K562 (cell line): ENCODE measurements around the gene PLCB4. TPM values are rescaled to one million over a fixed set of nuclear protein-coding genes. Genes with fewer than 3 reads are reported as not detected.

ENCODE experiments used
- ATAC-seq: fragments of 200-7000 bp; cut with Tn5 transposase; 3 replicates; pipeline ENCODE4 v1.9.1; 2020; ENCODE audit warnings: moderate library complexity
- BruUV-seq: library from RNA; stranded (reverse); fragments of 400-500 nt; replicated peaks from 2 replicates; lab custom pipeline; 2021; lab: Mats Ljungman, UMichigan
- CTCF ChIA-PET: fragments of 300-600 bp; formaldehyde crosslinking; extraction: SDS; loops from one replicate; lab custom pipeline; 2021; ENCODE audit warnings: low intra/inter-chr PET ratio; lab: Yijun Ruan, JAX
- POLR2A ChIA-PET: fragments of 300-600, 350-650 bp; sonication (Branson Sonifier 250); formaldehyde crosslinking; extraction: SDS; loops from one replicate; lab custom pipeline; 2021; ENCODE audit warnings: antibody characterized with exemption, inconsistent platforms; lab: Yijun Ruan, JAX
- DNase-seq, 4 experiments: peaks; one replicate each; pipeline versions ENCODE4 v3.0.0 to v3.0.0-alpha.2; 2011 to 2018; ENCODE audit warnings: low spot score in 3 of 4, mixed read lengths in 3 of 4; ENCODE audit errors: extremely low read depth in 1 of 4
- FAIRE-seq: peaks from 2 replicates; lab custom pipeline; 2011; peaks lifted over from hg19 to GRCh38; lab: Jason Lieb, UNC
- H2AFZ ChIP-seq: 2 replicates; pipeline ENCODE4 v1.6.0; 2011; ENCODE audit warnings: low read depth, low read length, control low read depth, inconsistent platforms
- H3K27ac ChIP-seq: fragments of 200-600 bp; 3 replicates; pipeline ENCODE4 v1.8.0; 2011; ENCODE audit warnings: low read depth, mild to moderate bottlenecking, control low read depth, inconsistent platforms, low read length, moderate library complexity, mixed read lengths; ENCODE audit errors: extremely low read depth
- H3K27me3 ChIP-seq, 2 experiments: fragments of 300-600 bp in 1 of 2; 2 replicates in 1 of 2; 3 replicates in 1 of 2; pipeline versions ENCODE4 v1.6.0 to v1.8.0; 2011; ENCODE audit warnings: inconsistent platforms in 2 of 2, low read length in 2 of 2, mild to moderate bottlenecking in 1 of 2, mixed read lengths in 1 of 2, moderate library complexity in 1 of 2; ENCODE audit not compliant: control insufficient read depth in 2 of 2, insufficient read depth in 2 of 2
- H3K36me3 ChIP-seq: fragments of 300-600 bp; 3 replicates; pipeline ENCODE4 v1.8.0; 2011; ENCODE audit warnings: mild to moderate bottlenecking, low read length, inconsistent platforms; ENCODE audit not compliant: control insufficient read depth, insufficient read depth
- H3K4me1 ChIP-seq, 2 experiments: fragments of 200-600 bp in 1 of 2; replicated peaks in 1 of 2; 2 replicates in 1 of 2; 3 replicates in 1 of 2; pipeline versions ENCODE4 v1.5.1 to v1.8.0; 2011; ENCODE audit warnings: inconsistent platforms in 2 of 2, low read length in 2 of 2, mild to moderate bottlenecking in 1 of 2, mixed read lengths in 1 of 2, moderate library complexity in 1 of 2; ENCODE audit not compliant: control insufficient read depth in 2 of 2, insufficient read depth in 2 of 2
- H3K4me2 ChIP-seq: 2 replicates; pipeline ENCODE4 v1.6.1; 2011; ENCODE audit warnings: low read length, control low read depth, inconsistent platforms, mixed read lengths; ENCODE audit not compliant: insufficient read depth
- H3K4me3 ChIP-seq: fragments of 200-600 bp; sonication (generic), shearing (Covaris generic); 2 replicates; pipeline ENCODE4 v1.5.1; 2016; ENCODE audit warnings: control low read depth, inconsistent platforms
- H3K79me2 ChIP-seq: fragments of 200-600 bp; 3 replicates; pipeline ENCODE4 v1.8.0; 2011; ENCODE audit warnings: low read length, inconsistent platforms; ENCODE audit not compliant: control insufficient read depth, insufficient read depth
- H3K9ac ChIP-seq, 2 experiments: 2 replicates each; pipeline versions ENCODE4 v1.6.0 to v1.6.1; 2011; ENCODE audit warnings: low read depth in 2 of 2, low read length in 2 of 2, control low read depth in 1 of 2, inconsistent platforms in 1 of 2, mild to moderate bottlenecking in 1 of 2, mixed read lengths in 1 of 2; ENCODE audit not compliant: insufficient read depth in 1 of 2
- H3K9me1 ChIP-seq: one replicate; pipeline ENCODE4 v1.6.0; 2011; ENCODE audit warnings: inconsistent platforms, mild to moderate bottlenecking, low read length, moderate library complexity; ENCODE audit not compliant: control insufficient read depth, insufficient read depth
- H3K9me3 ChIP-seq: replicated peaks from 2 replicates; pipeline ENCODE4 v1.5.1; 2011; ENCODE audit warnings: low read depth, low read length, inconsistent platforms; ENCODE audit not compliant: control insufficient read depth, insufficient read depth
- H4K20me1 ChIP-seq: replicated peaks from 2 replicates; pipeline ENCODE4 v1.6.1; 2011; ENCODE audit warnings: low read length, inconsistent platforms, mixed read lengths; ENCODE audit not compliant: control insufficient read depth, insufficient read depth
- NCOA6 ChIP-seq: fragments of 450-650 bp; IDR thresholded peaks from 2 replicates; pipeline ENCODE4 v1.6.1; 2017; ENCODE audit warnings: mild to moderate bottlenecking
- PHTF2 ChIP-seq: fragments of 250-450 bp; sonication (Bioruptor Pico); IDR thresholded peaks from 2 replicates; pipeline ENCODE4 v1.5.0; 2021; ENCODE audit warnings: mild to moderate bottlenecking
- SPI1 ChIP-seq: IDR thresholded peaks from 2 replicates; pipeline ENCODE4 v1.6.1; 2011; ENCODE audit warnings: low read depth, low read length, control low read depth, borderline replicate concordance
- ZNF311 ChIP-seq: fragments of 250-450 bp; sonication (Bioruptor Pico); IDR thresholded peaks from 2 replicates; pipeline ENCODE4 v1.4.0; 2020; ENCODE audit warnings: mild to moderate bottlenecking, moderate library complexity
- WGBS: fragments of 100-300 bp; shearing (Covaris generic); methylation state at CpG from one replicate; pipeline ENCODE4 v1.1.6; 2016; ENCODE audit warnings: low coverage, mixed read lengths; ENCODE audit not compliant: insufficient coverage; ENCODE audit errors: missing lambda C conversion rate; 5-methylcytosine and 5-hydroxymethylcytosine counted together
- in situ Hi-C: fragments of 300-500 bp; cut with MboI; formaldehyde crosslinking; loops from 4 replicates; pipeline ENCODE4 v1.15.0; 2018; ENCODE audit warnings: inconsistent platforms, mixed read lengths
- intact Hi-C: fragments of 100-400 bp; cut with micrococcal nuclease; formaldehyde crosslinking; loops from 2 replicates; pipeline ENCODE4 v1.14.2; 2022
- polyA plus RNA-seq, 8 experiments: library from polyadenylated mRNA; depleted of rRNA in 4 of 8; stranded (reverse) in 5 of 8; unstranded in 3 of 8; fragments of >200 nt; fragmentation: Nextera tagmentation in 2 of 8; fragmentation: Illumina TruSeq in 1 of 8; extraction: Ambion mirVana in 2 of 8; extraction: Trizol in 1 of 8; gene quantifications; 2 replicates each; pipeline versions ENCODE4 v1.2.1 to v1.2.3, GENCODE V29; 2011 to 2014; ENCODE audit warnings: inconsistent platforms in 1 of 8, missing spikeins in 1 of 8
- total RNA-seq, 7 experiments: library from RNA; depleted of rRNA in 6 of 7; stranded (reverse); fragments of >200 nt in 6 of 7; fragmentation: Illumina TruSeq in 2 of 7; extraction: Trizol in 2 of 7; gene quantifications; 2 replicates each; pipeline versions ENCODE4 v1.2.1 to v1.2.3, GENCODE V29; 2011 to 2021; ENCODE audit warnings: low replicate concordance in 1 of 7

The PLCB4 gene
- total and polyA plus RNA-seq, 9 of the 15 experiments (the other 6 are each of a cell fraction or from before 2014, with no cell fraction given), result 0.20 to 2.9 (median 0.52) TPM

GRCh38 chr20:9139106-9139833 lies 70.4 kb downstream of the PLCB4 start:
- intact Hi-C loops (no loop called here), in situ Hi-C loops (no loop called here)
- Histone ChIP-seq H3K36me3 (no peaks in the 10 kb centered on the region), H3K4me1 (peaks cover 0 to 26% of the 10 kb centered on the region in 2 experiments; a peak in 2 of 5 replicates), H3K79me2 (no peaks in the 10 kb centered on the region), H3K4me2 (peak overlapping the region; percentile 66), H3K9me3 (no peaks in the 10 kb centered on the region), H3K27me3 (no peaks in the 10 kb centered on the region), H3K4me3 (no peak overlapping the region), H4K20me1 (no peaks in the 10 kb centered on the region), H3K9me1 (no peaks in the 10 kb centered on the region), H2AFZ (peak overlapping the region; percentile 59; the same call in 1 of the 2 replicates), H3K27ac (peak overlapping the region; percentile 75), H3K9ac (peak overlapping the region in 1 of 2 experiments; percentile 49; a peak in 2 of 4 replicates)
- TF ChIP-seq NCOA6 (no peak), ZNF311 (CRISPR knock-in tag) (no peak), PHTF2 (CRISPR knock-in tag) (no peak), SPI1 (0 out of 2 replicates have a peak, but pooled peaks have one; percentile 5)
- ChIA-PET CTCF (no interaction called here), POLR2A (interaction anchor here (0.6 to 1.0 kb wide), 2 partner anchors 10 to 12 kb away, joined by 3 to 6 read pairs; no protein-coding TSS in a partner anchor)
- BruUV-seq, result no TSS peak
- peak; percentile 26; the same call in 2 of the 3 replicates for ATAC-seq
- 2% methylated on average over 3 of the region's 3 CpGs for WGBS
- peak; percentile 40 for FAIRE-seq
- peak in 1 of 4 experiments; percentile 31 for DNase-seq
